HG03342 (cell line): ENCODE results near the gene FRMD5.

Experiments
- ATAC-seq: cut with Tn5 transposase; IDR thresholded peaks from one replicate; pipeline ENCODE4 v1.9.1; 2021; ENCODE audit warnings: mild to moderate bottlenecking, moderate library complexity; ENCODE audit not compliant: unreplicated experiment

FRMD5 gene

GRCh38 chr15:43901495-43901894 is 293.6 kb downstream of the FRMD5 start:
- ATAC-seq = no peak

DNA sequence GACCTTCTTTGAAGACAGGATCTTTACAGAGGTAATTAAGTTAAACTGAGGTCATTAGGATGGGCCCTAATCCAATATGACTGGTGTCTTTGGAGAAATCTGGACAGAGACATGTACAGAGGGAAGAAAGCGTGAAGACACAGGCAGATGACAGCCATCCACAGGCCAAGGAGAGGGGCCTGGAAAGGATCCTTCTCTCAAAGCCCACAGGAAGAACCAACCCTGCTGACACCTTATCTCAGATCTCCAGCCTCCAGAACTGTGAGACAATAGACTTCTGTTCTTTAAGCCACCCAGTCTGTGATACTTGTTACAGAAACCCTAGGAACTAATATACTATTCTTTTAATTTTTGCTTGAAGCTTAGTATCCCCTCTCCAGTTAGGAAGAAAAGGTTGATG is 294.1 kb downstream of the FRMD5 start:
- ATAC-seq = no peak

GRCh38 chr15:43899928-43900327 is 295.1 kb downstream of the FRMD5 start:
- ATAC-seq = no peak

GRCh38 chr15:43898891-43899290 is 296.2 kb downstream of the FRMD5 start:
- no peak for ATAC-seq

- no peak for ATAC-seq
These were observed 298.5 kb downstream of the FRMD5 start for GRCh38 chr15:43896543-43896942.

GRCh38 chr15:43895586-43895985 is 299.5 kb downstream of the FRMD5 start:
- ATAC-seq = no peak

DNA sequence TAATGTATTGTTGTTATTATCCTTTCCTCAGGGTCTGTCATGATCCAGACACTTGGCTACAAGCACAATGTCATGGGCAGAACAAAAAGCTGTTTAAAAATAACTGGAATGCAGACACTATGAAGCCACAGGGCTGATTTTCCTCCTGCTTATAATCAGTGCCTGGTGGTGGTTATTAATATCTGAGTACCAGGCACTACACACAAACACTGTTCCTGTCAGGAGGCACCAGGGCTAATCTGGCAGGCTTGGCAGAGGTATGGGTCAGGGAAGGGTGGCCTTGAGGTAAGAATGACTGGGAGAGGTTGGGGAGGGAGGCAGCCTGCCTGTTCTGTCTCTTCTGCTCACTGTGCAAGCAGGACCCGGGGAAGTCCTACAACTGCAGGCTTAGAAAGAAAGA is 301.1 kb downstream of the FRMD5 start:
- ATAC-seq = no peak

DNA sequence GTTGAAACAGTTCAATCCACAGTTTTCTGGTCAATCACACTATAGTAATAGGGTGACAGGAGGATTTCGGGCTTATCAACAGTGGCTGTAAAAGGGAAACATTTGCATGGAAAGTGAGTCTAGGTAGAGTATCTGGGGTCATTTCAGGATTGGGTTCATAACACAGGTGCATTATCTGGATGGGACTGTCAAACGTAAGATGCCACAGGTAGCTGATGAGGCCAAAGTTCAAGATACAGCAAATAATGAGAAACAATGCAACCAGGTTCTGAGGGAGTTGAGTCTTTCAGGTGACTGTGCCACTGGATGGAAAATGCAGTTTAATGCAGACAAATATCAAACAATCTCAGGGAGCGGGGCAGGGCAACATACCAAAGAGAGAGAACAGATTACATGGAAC is 306.0 kb downstream of the FRMD5 start:
- no peak for ATAC-seq

- no peak for ATAC-seq
These were observed 307.2 kb downstream of the FRMD5 start for GRCh38 chr15:43887901-43888300.

- ATAC-seq = no peak
These were observed 308.5 kb downstream of the FRMD5 start for GRCh38 chr15:43886558-43886957.

- no peak for ATAC-seq
These were observed 311.5 kb downstream of the FRMD5 start for GRCh38 chr15:43883571-43883970.

- ATAC-seq = no peak
These were observed 313.1 kb downstream of the FRMD5 start for GRCh38 chr15:43881944-43882343.

DNA sequence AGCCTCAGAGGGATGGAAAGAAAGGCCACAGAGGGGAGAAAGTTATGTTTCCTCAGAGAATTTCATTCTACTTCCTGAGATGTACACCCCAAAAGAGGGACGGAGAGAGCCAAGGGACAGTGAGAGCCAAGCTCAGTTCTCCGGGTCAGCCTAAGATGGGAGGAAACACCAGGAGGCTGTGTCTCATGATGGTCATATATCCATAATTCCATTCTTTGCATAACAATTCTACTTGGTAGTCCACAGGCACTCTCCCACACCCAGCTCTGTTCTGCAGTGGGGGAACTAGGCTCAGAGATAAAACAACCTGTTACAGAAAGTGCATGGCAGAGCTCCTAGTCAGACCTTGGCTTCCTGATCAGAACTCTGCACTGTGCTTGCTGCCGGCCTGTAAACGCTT is 313.8 kb downstream of the FRMD5 start:
- ATAC-seq = no peak

DNA sequence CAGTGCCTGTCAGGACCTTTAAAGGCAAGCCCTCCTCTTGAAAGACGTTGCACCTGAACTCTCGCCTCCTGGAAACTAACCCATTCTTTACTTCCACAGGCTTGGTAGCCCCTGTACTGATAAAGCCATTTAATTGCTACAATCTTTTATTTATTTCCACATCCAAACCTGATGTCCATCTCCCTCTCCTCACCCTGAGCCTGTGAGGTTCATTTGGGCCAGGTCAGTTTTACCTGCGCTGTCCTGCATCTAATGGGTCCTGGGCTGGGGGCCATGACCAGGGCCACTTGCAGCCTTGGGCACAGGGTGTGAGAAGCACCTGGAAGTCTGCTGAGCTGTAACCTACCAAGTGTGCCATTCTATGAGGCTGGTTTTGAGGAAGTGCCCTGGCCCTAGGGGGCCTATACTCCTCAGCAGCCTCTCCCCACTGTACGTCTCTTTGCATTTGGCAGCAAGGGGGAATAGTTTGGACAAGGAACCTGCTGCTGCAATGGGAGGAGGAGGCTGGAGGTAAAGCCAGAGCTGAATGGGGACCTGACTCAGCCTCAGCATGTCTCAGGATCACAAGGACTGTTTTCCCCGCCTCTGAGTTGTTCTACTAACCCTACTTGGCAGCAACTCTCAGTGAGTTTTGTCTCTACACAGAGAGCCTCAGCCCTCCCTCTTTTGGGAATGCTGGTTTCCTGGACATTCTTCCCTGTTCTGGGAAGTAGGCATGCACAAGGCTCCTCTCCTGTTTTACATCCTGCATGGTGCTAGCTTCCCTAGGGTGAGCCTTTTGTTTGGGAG is 314.5 kb downstream of the FRMD5 start:
- ATAC-seq = no peak

- ATAC-seq = no peak
These were observed 315.4 kb downstream of the FRMD5 start for GRCh38 chr15:43879386-43880355.

GRCh38 chr15:43878446-43878845 is 316.6 kb downstream of the FRMD5 start:
- ATAC-seq = no peak

GRCh38 chr15:43877371-43877770 is 317.7 kb downstream of the FRMD5 start:
- no peak for ATAC-seq

DNA sequence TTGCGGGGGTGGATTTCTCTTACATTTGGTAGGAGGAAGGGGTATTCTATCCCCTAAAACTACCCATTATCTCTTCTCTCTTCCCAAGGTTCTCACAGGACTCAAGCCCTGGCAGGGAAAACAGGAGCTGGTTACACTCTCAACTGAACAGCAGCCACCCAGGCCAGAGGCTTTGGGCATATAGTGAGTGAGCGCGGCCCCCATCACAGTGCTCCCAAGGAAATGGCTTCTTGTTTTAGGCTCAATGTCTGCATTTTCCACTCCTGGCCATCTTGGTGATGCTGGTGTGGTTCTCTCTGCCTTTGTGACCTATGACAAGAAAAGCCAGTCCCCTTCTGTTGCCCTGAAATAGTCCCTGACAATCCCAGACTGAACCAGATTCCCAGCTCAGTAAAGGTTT is 318.2 kb downstream of the FRMD5 start:
- no peak for ATAC-seq

GRCh38 chr15:43873651-43874050 is 321.4 kb downstream of the FRMD5 start:
- ATAC-seq = no peak

- no peak for ATAC-seq
These were observed 322.6 kb downstream of the FRMD5 start for GRCh38 chr15:43872416-43873020.

DNA sequence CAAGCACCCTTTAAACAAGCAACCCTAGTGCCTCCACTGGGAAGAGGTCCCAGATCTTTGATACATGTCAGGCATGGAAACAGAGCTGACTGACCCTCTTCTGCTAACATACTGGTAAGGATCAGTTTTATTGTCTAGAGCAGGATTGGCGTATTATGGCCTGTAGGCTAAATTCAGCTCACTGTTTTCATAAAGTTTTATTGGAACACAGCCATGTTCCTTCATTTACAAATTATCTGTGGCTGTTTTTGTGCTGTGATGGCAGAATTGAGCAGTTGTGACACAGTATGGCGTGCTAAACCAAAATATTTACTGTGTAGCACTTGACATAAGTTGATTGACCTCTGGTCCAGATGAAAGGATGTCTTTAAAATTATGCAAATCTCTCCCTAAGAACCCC is 323.2 kb downstream of the FRMD5 start:
- ATAC-seq = no peak

GRCh38 chr15:43868406-43868805 is 326.7 kb downstream of the FRMD5 start:
- ATAC-seq = no peak
